ENCODE measurements around the gene FOSL2. TPM values are rescaled to one million over a fixed set of nuclear protein-coding genes. Genes with fewer than 3 reads are reported as not detected.

FOSL2 gene
- total RNA-seq, 1 experiment from 2014 or later = 141 TPM

DNA sequence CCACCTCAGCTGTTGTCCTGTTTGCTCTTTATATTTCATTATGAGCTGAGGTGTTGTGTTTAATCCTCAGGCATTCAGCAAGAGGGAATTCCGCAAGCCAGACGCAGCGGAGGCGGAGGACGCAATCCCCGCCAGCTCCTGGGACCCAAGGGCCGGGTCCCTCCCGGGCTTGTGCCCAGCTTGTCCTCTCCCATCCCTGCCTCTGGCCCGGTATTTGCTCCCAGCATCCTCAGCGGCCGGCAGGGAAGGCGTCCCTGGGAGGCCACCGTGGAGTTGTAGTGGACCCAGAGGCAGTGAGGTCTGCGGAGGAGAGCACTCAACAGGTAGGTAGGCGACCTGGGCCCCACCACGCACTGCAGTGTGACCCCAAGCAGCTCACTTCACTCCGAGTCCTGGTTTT, 42.5 kb upstream of the FOSL2 start:
- H3K9me3 Mint-ChIP-seq (ENCODE audit: unreplicated experiment) = no peaks in the 10 kb centered on the region
- no peak overlapping the region for H3K4me3 Mint-ChIP-seq (ENCODE audit: unreplicated experiment)
- no peaks in the 10 kb centered on the region for H3K36me3 Mint-ChIP-seq (ENCODE audit: insufficient read depth, unreplicated experiment)
- ChIA-PET CTCF (interaction anchor here (0.5 to 1.0 kb wide), 4 partner anchors 9 to 73 kb away, joined by 3 read pairs; no protein-coding TSS in a partner anchor), POLR2A (interaction anchor here (0.5 to 1.3 kb wide), 6 partner anchors 12 to 991 kb away, joined by 3 to 5 read pairs (median 3); no protein-coding TSS in a partner anchor)
- TF ChIP-seq, protein P1, sequence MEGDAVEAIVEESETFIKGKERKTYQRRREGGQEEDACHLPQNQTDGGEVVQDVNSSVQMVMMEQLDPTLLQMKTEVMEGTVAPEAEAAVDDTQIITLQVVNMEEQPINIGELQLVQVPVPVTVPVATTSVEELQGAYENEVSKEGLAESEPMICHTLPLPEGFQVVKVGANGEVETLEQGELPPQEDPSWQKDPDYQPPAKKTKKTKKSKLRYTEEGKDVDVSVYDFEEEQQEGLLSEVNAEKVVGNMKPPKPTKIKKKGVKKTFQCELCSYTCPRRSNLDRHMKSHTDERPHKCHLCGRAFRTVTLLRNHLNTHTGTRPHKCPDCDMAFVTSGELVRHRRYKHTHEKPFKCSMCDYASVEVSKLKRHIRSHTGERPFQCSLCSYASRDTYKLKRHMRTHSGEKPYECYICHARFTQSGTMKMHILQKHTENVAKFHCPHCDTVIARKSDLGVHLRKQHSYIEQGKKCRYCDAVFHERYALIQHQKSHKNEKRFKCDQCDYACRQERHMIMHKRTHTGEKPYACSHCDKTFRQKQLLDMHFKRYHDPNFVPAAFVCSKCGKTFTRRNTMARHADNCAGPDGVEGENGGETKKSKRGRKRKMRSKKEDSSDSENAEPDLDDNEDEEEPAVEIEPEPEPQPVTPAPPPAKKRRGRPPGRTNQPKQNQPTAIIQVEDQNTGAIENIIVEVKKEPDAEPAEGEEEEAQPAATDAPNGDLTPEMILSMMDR (IDR thresholded peaks at IDR 0.05; ENCODE audit: unreplicated experiment) = no peak
- intact Hi-C loops (cut with micrococcal nuclease) = no loop called here
- no peak for DNase-seq (ENCODE audit: unreplicated experiment)
- no peak overlapping the region for H3K27ac Mint-ChIP-seq (ENCODE audit: low read depth, unreplicated experiment)
- H3K27me3 Mint-ChIP-seq (ENCODE audit: insufficient read depth, unreplicated experiment) = no peaks in the 10 kb centered on the region
- no TSS peak for BruUV-seq (replicated peaks)
- no peaks in the 10 kb centered on the region for H3K4me1 Mint-ChIP-seq (ENCODE audit: insufficient read depth, unreplicated experiment)

DNA sequence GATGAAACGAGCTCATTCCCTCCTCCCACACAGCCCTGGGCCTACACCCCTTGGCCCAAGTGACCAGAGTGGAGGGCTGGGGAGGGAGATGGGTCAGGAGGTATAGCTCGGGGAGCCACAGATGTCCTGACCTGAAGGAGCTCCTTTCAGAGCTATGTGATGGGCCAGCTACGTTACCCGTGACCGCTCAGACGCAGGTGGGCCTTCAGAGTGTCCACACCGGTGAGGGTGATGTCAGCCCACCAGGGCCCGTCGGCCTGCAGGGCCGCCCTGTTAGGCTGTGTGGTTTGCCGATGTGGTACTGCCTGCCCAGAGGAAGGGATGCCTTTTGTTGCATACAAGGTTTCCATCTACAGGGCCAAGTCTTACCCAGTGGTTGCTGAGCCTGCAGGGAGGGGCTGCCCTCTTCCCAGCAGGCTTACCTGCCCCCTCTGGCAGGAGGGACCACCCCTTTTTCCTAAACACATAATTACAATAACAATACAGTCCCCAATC, 41.8 kb upstream of the FOSL2 start:
- CTCF ChIA-PET = interaction anchor here (0.5 to 1.0 kb wide), 4 partner anchors 10 to 647 kb away, joined by 3 read pairs; no protein-coding TSS in a partner anchor
- Mint-ChIP-seq H3K27me3 (ENCODE audit: insufficient read depth, unreplicated experiment) (no peaks in the 10 kb centered on the region), H3K9me3 (ENCODE audit: unreplicated experiment) (no peaks in the 10 kb centered on the region), H3K4me1 (ENCODE audit: insufficient read depth, unreplicated experiment) (peaks cover 3% of the 10 kb centered on the region), H3K27ac (ENCODE audit: low read depth, unreplicated experiment) (no peak overlapping the region), H3K36me3 (ENCODE audit: insufficient read depth, unreplicated experiment) (peaks cover 2% of the 10 kb centered on the region), H3K4me3 (ENCODE audit: unreplicated experiment) (no peak overlapping the region)
- BruUV-seq (replicated peaks) = no TSS peak
- intact Hi-C loops (cut with micrococcal nuclease) = no loop called here
- TF ChIP-seq, protein P1 (IDR thresholded peaks at IDR 0.05; ENCODE audit: unreplicated experiment) = no peak
- no peak for DNase-seq (ENCODE audit: unreplicated experiment)
- POLR2A ChIA-PET = interaction anchor here (0.6 to 1.3 kb wide), 4 partner anchors 13 to 48 kb away, joined by 3 to 5 read pairs (median 4); no protein-coding TSS in a partner anchor

DNA sequence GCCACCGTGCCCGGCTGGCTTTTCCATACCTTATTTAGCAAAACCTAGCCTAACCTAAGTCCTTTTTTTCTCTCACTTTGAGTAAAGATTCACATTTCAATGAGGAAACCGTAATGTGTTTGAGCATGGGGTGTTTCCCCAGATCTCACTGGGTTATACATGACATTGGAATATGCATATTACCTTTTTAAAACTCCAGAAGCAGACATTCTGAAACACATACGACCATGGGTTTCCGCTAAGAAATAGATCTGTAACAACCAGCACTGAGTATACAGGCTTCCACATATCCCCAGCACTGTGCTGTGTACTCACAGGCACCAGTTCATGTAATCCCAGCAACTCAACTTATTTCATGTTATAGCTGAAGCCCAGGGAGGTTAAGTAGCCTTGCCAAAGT, 41.0 kb upstream of the FOSL2 start:
- H3K27ac Mint-ChIP-seq (ENCODE audit: low read depth, unreplicated experiment) = no peak overlapping the region
- H3K4me1 Mint-ChIP-seq (ENCODE audit: insufficient read depth, unreplicated experiment) = peaks cover 9% of the 10 kb centered on the region
- no peaks in the 10 kb centered on the region for H3K27me3 Mint-ChIP-seq (ENCODE audit: insufficient read depth, unreplicated experiment)
- CTCF ChIA-PET = no interaction called here
- intact Hi-C loops (cut with micrococcal nuclease) = no loop called here
- TF ChIP-seq, protein P1 (IDR thresholded peaks at IDR 0.05; ENCODE audit: unreplicated experiment) = no peak
- H3K4me3 Mint-ChIP-seq (ENCODE audit: unreplicated experiment) = no peak overlapping the region
- H3K36me3 Mint-ChIP-seq (ENCODE audit: insufficient read depth, unreplicated experiment) = peaks cover 6% of the 10 kb centered on the region
- no TSS peak for BruUV-seq (replicated peaks)
- no peaks in the 10 kb centered on the region for H3K9me3 Mint-ChIP-seq (ENCODE audit: unreplicated experiment)
- DNase-seq (ENCODE audit: unreplicated experiment) = no peak
- POLR2A ChIA-PET = interaction anchor here (0.8 to 1.3 kb wide), 2 partner anchors 10 to 21 kb away, joined by 3 read pairs; no protein-coding TSS in a partner anchor

DNA sequence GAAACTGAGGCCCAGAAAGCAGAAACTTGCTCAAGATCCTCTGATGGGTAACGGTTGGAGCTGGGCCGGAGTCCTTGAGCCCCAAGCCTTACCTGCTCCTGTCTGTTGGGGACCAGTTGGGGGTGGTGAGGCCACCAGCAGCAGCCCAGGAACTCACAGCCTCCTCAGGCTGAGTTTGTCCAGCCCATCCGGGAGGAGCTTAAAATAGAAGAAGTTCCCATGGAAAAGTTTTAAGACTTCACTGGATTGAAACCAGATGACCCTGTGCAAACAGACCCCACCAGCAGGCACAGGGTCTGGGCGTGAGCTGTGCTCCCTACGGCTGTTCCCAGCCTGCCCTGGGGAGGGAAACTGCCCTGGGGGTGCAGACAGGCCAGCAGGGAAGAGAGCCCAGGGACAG, 40.6 kb upstream of the FOSL2 start:
- TF ChIP-seq, protein P1 (IDR thresholded peaks at IDR 0.05; ENCODE audit: unreplicated experiment) = no peak
- intact Hi-C loops (cut with micrococcal nuclease) = no loop called here
- no TSS peak for BruUV-seq (replicated peaks)
- Mint-ChIP-seq H3K9me3 (ENCODE audit: unreplicated experiment) (no peaks in the 10 kb centered on the region), H3K27ac (ENCODE audit: low read depth, unreplicated experiment) (no peak overlapping the region), H3K27me3 (ENCODE audit: insufficient read depth, unreplicated experiment) (no peaks in the 10 kb centered on the region), H3K4me1 (ENCODE audit: insufficient read depth, unreplicated experiment) (peaks cover 9% of the 10 kb centered on the region), H3K36me3 (ENCODE audit: insufficient read depth, unreplicated experiment) (peaks cover 6% of the 10 kb centered on the region), H3K4me3 (ENCODE audit: unreplicated experiment) (no peak overlapping the region)
- no peak for DNase-seq (ENCODE audit: unreplicated experiment)
- ChIA-PET POLR2A (interaction anchor here (0.8 to 1.3 kb wide), 2 partner anchors 10 to 21 kb away, joined by 3 read pairs; no protein-coding TSS in a partner anchor), CTCF (no interaction called here)

Data from MCF 10A (cell line).